ENCODE results near the gene COX7B2. TPM values are rescaled to one million over a fixed set of nuclear protein-coding genes. Genes with fewer than 3 reads are reported as not detected.

Gene COX7B2
- total RNA-seq, 1 experiment from 2014 or later = not detected

GRCh38 chr4:46900082-46900481 is 9.0 kb downstream of the COX7B2 start:
- Histone ChIP-seq H3K9me2 (ENCODE audit: insufficient read depth) (no peaks in the 10 kb centered on the region), H3K27ac (ENCODE audit: low read depth, low read length) (no peak overlapping the region), H4K20me1 (ENCODE audit: insufficient read depth) (no peaks in the 10 kb centered on the region; the same call in 1 of the 2 replicates), H3K4me3 (replicated peaks in 1 of 2; ENCODE audit: low read depth in 1 of 2, low read length in 2 of 2) (no peak overlapping the region), H2AFZ (ENCODE audit: low read depth, low read length, poor library complexity, severe bottlenecking) (no peak overlapping the region), H3K79me2 (ENCODE audit: insufficient read depth, low read length) (no peaks in the 10 kb centered on the region), H3K4me2 (ENCODE audit: low read length) (no peak overlapping the region), H3K27me3 (ENCODE audit: insufficient read depth, low read length) (no peaks in the 10 kb centered on the region), H3K36me3 (ENCODE audit: control insufficient read depth in 1 of 2, insufficient read depth in 2 of 2, low read length in 2 of 2) (no peaks in the 10 kb centered on the region), H3K9ac (ENCODE audit: low read length) (no peak overlapping the region), H3K4me1 (ENCODE audit: control insufficient read depth in 1 of 2, insufficient read depth in 2 of 2, low read length in 2 of 2) (no peaks in the 10 kb centered on the region), H3K9me3 (ENCODE audit: control insufficient read depth in 1 of 2, insufficient read depth in 1 of 2, low read depth in 1 of 2, low read length in 2 of 2) (no peaks in the 10 kb centered on the region; a peak in 2 of 4 replicates)
- no peak for TF ChIP-seq EZH2 (IDR thresholded peaks at IDR 0.05)
- no peak for TF ChIP-seq TCF7L2 (IDR thresholded peaks at IDR 0.05; ENCODE audit: borderline replicate concordance, extremely low read depth, insufficient read depth, insufficient read length)
- TF ChIP-seq ELF1 (IDR thresholded peaks at IDR 0.05; ENCODE audit: borderline replicate concordance, low read depth) = no peak
- TF ChIP-seq EGR1 (IDR thresholded peaks at IDR 0.05; ENCODE audit: low read depth) = no peak
- POLR2A ChIA-PET = no interaction called here
- CTCF ChIA-PET = no interaction called here
- RAD21 ChIA-PET (ENCODE audit: low non-redundant PET in 1 of 2, low total read pairs in 2 of 2, uncharacterized antibody in 2 of 2, unreplicated experiment in 2 of 2) = no interaction called here
- intact Hi-C loops (cut with micrococcal nuclease) = no loop called here
- DNase-seq (ENCODE audit: low read depth, low spot score) (no peak), ATAC-seq (no peak)
- BruUV-seq (replicated peaks) = no TSS peak

DNA sequence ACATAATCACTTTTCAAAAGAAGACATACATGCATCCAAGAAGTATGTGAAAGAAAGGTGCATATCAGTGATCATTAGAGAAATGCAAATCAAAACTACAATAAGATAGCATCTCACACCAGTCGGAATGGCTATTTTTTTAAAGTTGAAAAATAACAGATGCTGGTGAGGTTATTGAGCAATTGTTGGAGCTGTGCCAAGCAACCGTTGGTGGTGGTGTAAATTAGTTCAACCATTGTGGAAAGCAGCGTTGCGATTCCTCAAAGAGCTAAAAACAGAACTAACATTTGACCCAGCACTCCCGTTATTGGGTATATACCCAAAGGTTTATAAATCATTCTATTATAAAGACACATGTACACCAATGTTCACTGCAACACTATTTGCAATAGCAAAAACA is 14.2 kb downstream of the COX7B2 start:
- RAD21 ChIA-PET (ENCODE audit: low non-redundant PET in 1 of 2, low total read pairs in 2 of 2, uncharacterized antibody in 2 of 2, unreplicated experiment in 2 of 2) = no interaction called here
- H3K27ac ChIP-seq (ENCODE audit: low read depth, low read length) = no peak overlapping the region
- CTCF ChIA-PET = no interaction called here
- BruUV-seq (replicated peaks) = no TSS peak
- no peak overlapping the region for H3K4me2 ChIP-seq (ENCODE audit: low read length)
- no peaks in the 10 kb centered on the region for H3K36me3 ChIP-seq (ENCODE audit: control insufficient read depth in 1 of 2, insufficient read depth in 2 of 2, low read length in 2 of 2)
- no peak overlapping the region for H3K4me3 ChIP-seq (replicated peaks in 1 of 2; ENCODE audit: low read depth in 1 of 2, low read length in 2 of 2)
- no peak overlapping the region for H3K9ac ChIP-seq (ENCODE audit: low read length)
- intact Hi-C loops (cut with micrococcal nuclease) = loop anchor here (10.0 kb wide), 1 partner anchor 60 kb away; no protein-coding TSS in a partner anchor
- TF ChIP-seq SP1 (IDR thresholded peaks at IDR 0.05; ENCODE audit: low read depth) (no peak), ZFX (IDR thresholded peaks at IDR 0.05) (no peak), REST (IDR thresholded peaks at IDR 0.05; ENCODE audit: low read depth) (no peak), SRF (IDR thresholded peaks at IDR 0.05; ENCODE audit: low read depth) (no peak), FOSL1 (IDR thresholded peaks at IDR 0.05; ENCODE audit: low read depth) (no peak)
- H3K9me2 ChIP-seq (ENCODE audit: insufficient read depth) = no peaks in the 10 kb centered on the region
- no peak overlapping the region for H2AFZ ChIP-seq (ENCODE audit: low read depth, low read length, poor library complexity, severe bottlenecking)
- ATAC-seq (no peak), DNase-seq (ENCODE audit: low read depth, low spot score) (no peak)
- POLR2A ChIA-PET = no interaction called here
- H3K9me3 ChIP-seq (ENCODE audit: control insufficient read depth in 1 of 2, insufficient read depth in 1 of 2, low read depth in 1 of 2, low read length in 2 of 2) = no peaks in the 10 kb centered on the region; a peak in 1 of 4 replicates
- H3K27me3 ChIP-seq (ENCODE audit: insufficient read depth, low read length) = no peaks in the 10 kb centered on the region
- H3K4me1 ChIP-seq (ENCODE audit: control insufficient read depth in 1 of 2, insufficient read depth in 2 of 2, low read length in 2 of 2) = no peaks in the 10 kb centered on the region
- H3K79me2 ChIP-seq (ENCODE audit: insufficient read depth, low read length) = no peaks in the 10 kb centered on the region
- no peaks in the 10 kb centered on the region for H4K20me1 ChIP-seq (ENCODE audit: insufficient read depth)

All from HCT116 (cell line).